Measurements from ENCODE around the gene MOB1B. TPM values are rescaled to one million over a fixed set of nuclear protein-coding genes. Genes with fewer than 3 reads are reported as not detected.
A peak's percentile ranks its signal among the peaks of the same experiment; 100 is the strongest.

Gene MOB1B
- total and polyA plus RNA-seq, 10 of the 15 experiments (the other 5 are each of a cell fraction or from before 2014, with no cell fraction given) = 1.9 to 11.4 (median 6.1) TPM

GRCh38 chr4:70925899-70926635, 23.9 kb downstream of the MOB1B start (continued):
- TF ChIP-seq, protein P1, sequence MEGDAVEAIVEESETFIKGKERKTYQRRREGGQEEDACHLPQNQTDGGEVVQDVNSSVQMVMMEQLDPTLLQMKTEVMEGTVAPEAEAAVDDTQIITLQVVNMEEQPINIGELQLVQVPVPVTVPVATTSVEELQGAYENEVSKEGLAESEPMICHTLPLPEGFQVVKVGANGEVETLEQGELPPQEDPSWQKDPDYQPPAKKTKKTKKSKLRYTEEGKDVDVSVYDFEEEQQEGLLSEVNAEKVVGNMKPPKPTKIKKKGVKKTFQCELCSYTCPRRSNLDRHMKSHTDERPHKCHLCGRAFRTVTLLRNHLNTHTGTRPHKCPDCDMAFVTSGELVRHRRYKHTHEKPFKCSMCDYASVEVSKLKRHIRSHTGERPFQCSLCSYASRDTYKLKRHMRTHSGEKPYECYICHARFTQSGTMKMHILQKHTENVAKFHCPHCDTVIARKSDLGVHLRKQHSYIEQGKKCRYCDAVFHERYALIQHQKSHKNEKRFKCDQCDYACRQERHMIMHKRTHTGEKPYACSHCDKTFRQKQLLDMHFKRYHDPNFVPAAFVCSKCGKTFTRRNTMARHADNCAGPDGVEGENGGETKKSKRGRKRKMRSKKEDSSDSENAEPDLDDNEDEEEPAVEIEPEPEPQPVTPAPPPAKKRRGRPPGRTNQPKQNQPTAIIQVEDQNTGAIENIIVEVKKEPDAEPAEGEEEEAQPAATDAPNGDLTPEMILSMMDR (IDR thresholded peaks at IDR 0.05 in 2 of 3, conservative IDR thresholded peaks at IDR 0.05 in 1 of 3; ENCODE audit: control insufficient read depth in 2 of 3, extremely low read depth in 1 of 3, insufficient read depth in 1 of 3, low read depth in 3 of 3, low read length in 3 of 3) = no peak
- TF ChIP-seq NFYA (IDR thresholded peaks at IDR 0.05; ENCODE audit: borderline replicate concordance, low read depth, low read length) (no peak), MTA2 (IDR thresholded peaks at IDR 0.05; ENCODE audit: low read depth) (peak; percentile 36), ZNF217 (IDR thresholded peaks at IDR 0.05) (no peak), MYB (IDR thresholded peaks at IDR 0.05; ENCODE audit: borderline replicate concordance, low read depth, low read length) (no peak), SMAD5 (IDR thresholded peaks at IDR 0.05; ENCODE audit: low read depth) (no peak), GABPA (IDR thresholded peaks at IDR 0.05; ENCODE audit: low read depth) (no peak), ZNF24 (IDR thresholded peaks at IDR 0.05) (no peak)
- TF ChIP-seq, protein P2, sequence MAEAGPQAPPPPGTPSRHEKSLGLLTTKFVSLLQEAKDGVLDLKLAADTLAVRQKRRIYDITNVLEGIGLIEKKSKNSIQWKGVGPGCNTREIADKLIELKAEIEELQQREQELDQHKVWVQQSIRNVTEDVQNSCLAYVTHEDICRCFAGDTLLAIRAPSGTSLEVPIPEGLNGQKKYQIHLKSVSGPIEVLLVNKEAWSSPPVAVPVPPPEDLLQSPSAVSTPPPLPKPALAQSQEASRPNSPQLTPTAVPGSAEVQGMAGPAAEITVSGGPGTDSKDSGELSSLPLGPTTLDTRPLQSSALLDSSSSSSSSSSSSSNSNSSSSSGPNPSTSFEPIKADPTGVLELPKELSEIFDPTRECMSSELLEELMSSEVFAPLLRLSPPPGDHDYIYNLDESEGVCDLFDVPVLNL (IDR thresholded peaks at IDR 0.05; ENCODE audit: low read depth, low read length) = no peak
- TF ChIP-seq, protein P3, sequence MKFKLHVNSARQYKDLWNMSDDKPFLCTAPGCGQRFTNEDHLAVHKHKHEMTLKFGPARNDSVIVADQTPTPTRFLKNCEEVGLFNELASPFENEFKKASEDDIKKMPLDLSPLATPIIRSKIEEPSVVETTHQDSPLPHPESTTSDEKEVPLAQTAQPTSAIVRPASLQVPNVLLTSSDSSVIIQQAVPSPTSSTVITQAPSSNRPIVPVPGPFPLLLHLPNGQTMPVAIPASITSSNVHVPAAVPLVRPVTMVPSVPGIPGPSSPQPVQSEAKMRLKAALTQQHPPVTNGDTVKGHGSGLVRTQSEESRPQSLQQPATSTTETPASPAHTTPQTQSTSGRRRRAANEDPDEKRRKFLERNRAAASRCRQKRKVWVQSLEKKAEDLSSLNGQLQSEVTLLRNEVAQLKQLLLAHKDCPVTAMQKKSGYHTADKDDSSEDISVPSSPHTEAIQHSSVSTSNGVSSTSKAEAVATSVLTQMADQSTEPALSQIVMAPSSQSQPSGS (IDR thresholded peaks at IDR 0.05; ENCODE audit: low read length) = peak; percentile 60; the same call in 1 of the 2 replicates
